ENCODE data around the gene SMARCE1.

GRCh38 chr17:40696651-40697072 is 49.0 kb upstream of the SMARCE1 start:
- TF ChIP-seq EZH2 (IDR thresholded peaks at IDR 0.05; ENCODE audit: borderline replicate concordance, low read depth, low read length, severe bottlenecking), result no peak
- TF ChIP-seq, protein P1, sequence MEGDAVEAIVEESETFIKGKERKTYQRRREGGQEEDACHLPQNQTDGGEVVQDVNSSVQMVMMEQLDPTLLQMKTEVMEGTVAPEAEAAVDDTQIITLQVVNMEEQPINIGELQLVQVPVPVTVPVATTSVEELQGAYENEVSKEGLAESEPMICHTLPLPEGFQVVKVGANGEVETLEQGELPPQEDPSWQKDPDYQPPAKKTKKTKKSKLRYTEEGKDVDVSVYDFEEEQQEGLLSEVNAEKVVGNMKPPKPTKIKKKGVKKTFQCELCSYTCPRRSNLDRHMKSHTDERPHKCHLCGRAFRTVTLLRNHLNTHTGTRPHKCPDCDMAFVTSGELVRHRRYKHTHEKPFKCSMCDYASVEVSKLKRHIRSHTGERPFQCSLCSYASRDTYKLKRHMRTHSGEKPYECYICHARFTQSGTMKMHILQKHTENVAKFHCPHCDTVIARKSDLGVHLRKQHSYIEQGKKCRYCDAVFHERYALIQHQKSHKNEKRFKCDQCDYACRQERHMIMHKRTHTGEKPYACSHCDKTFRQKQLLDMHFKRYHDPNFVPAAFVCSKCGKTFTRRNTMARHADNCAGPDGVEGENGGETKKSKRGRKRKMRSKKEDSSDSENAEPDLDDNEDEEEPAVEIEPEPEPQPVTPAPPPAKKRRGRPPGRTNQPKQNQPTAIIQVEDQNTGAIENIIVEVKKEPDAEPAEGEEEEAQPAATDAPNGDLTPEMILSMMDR (IDR thresholded peaks at IDR 0.05; ENCODE audit: borderline replicate concordance, extremely low read depth, low read length, poor library complexity, severe bottlenecking), result no peak
